Measurements from ENCODE around the gene EMB. TPM values are rescaled to one million over a fixed set of nuclear protein-coding genes. Genes with fewer than 3 reads are reported as not detected.
"Not testable (repeated sequence)": the region's sequence is repeated elsewhere in the genome, so short reads cannot be mapped to it uniquely, and the experiment has no call there.

The EMB gene
- total RNA-seq, 1 donor from 2014 or later, result 27.5 TPM

- H3K4me3 Mint-ChIP-seq (ENCODE audit: unreplicated experiment), result no peak overlapping the region
- peaks cover 6% of the 10 kb centered on the region for H3K27me3 Mint-ChIP-seq (ENCODE audit: unreplicated experiment)
- H3K27ac Mint-ChIP-seq (ENCODE audit: unreplicated experiment), result no peak overlapping the region
- DNase-seq (ENCODE audit: low spot score), result no peak
- H3K36me3 Mint-ChIP-seq (ENCODE audit: low read depth, unreplicated experiment), result peaks cover 21% of the 10 kb centered on the region
- no peaks in the 10 kb centered on the region for H3K4me1 Mint-ChIP-seq (ENCODE audit: unreplicated experiment)
- H3K9me3 Mint-ChIP-seq (ENCODE audit: unreplicated experiment), result peaks cover 32% of the 10 kb centered on the region
- TF ChIP-seq CTCF (IDR thresholded peaks at IDR 0.05; ENCODE audit: unreplicated experiment), result no peak
Measured at GRCh38 chr5:50365426-50366251, 75.4 kb downstream of the EMB start.

DNA sequence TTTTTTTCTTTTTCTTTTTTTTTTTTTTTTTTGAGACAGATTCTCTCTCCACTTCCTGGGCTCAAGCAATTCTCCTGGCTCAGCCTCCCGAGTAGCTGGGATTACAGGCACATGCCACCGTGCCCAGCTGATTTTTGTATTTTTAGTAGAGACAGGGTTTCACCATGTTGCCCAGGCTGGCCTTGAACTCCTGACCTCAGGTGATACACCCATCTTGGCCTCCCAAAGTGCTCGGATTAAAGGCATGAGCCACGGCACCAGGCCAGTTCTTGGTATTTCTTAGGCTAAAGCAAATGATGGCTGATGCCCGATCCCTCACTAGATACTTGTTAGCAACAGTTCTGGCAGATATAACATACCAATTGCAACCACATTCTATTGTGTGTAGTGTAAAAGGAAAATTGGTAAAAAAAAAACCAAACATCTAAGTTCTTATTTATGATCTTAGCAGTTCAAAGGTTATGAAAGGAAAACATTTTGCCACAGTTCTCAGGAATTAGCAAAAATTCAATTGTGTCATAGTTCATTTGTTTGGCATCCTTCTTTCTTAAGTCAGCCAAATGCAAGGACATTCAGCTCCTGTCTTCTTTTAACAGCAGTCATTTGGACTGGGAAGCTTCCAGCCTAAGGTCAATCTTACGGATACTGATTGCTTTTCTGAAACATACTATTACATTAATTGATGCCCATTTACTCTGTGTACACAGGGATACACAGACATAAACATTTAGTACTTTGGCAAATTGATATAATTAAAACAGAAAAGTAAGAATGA, 76.4 kb downstream of the EMB start:
- H3K27ac Mint-ChIP-seq (ENCODE audit: unreplicated experiment); H3K4me1 Mint-ChIP-seq (ENCODE audit: unreplicated experiment); H3K27me3 Mint-ChIP-seq (ENCODE audit: unreplicated experiment); H3K4me3 Mint-ChIP-seq (ENCODE audit: unreplicated experiment); DNase-seq (ENCODE audit: low spot score): not testable (repeated sequence)
- Mint-ChIP-seq H3K9me3 (ENCODE audit: unreplicated experiment) (peaks cover 25% of the 10 kb centered on the region), H3K36me3 (ENCODE audit: low read depth, unreplicated experiment) (peaks cover 13% of the 10 kb centered on the region)

GRCh38 chr5:50359187-50359586, 81.9 kb downstream of the EMB start:
- no peaks in the 10 kb centered on the region for H3K4me1 Mint-ChIP-seq (ENCODE audit: unreplicated experiment)
- H3K36me3 Mint-ChIP-seq (ENCODE audit: low read depth, unreplicated experiment), result no peaks in the 10 kb centered on the region

GRCh38 chr5:50352382-50352781, 88.7 kb downstream of the EMB start:
- H3K36me3 Mint-ChIP-seq (ENCODE audit: low read depth, unreplicated experiment), result no peaks in the 10 kb centered on the region
- TF ChIP-seq CTCF (IDR thresholded peaks at IDR 0.05; ENCODE audit: unreplicated experiment), result no peak
- no peaks in the 10 kb centered on the region for H3K4me1 Mint-ChIP-seq (ENCODE audit: unreplicated experiment)
- no peak for DNase-seq (ENCODE audit: low spot score)
- no peaks in the 10 kb centered on the region for H3K27me3 Mint-ChIP-seq (ENCODE audit: unreplicated experiment)
- no peak overlapping the region for H3K4me3 Mint-ChIP-seq (ENCODE audit: unreplicated experiment)
- H3K27ac Mint-ChIP-seq (ENCODE audit: unreplicated experiment), result no peak overlapping the region
- peaks cover 4% of the 10 kb centered on the region for H3K9me3 Mint-ChIP-seq (ENCODE audit: unreplicated experiment)

More at GRCh38 chr5:50359187-50359586, 81.9 kb downstream of the EMB start:
- no peak overlapping the region for H3K27ac Mint-ChIP-seq (ENCODE audit: unreplicated experiment)
- no peak for TF ChIP-seq CTCF (IDR thresholded peaks at IDR 0.05; ENCODE audit: unreplicated experiment)
- no peaks in the 10 kb centered on the region for H3K27me3 Mint-ChIP-seq (ENCODE audit: unreplicated experiment)
- DNase-seq (ENCODE audit: low spot score), result no peak
- no peaks in the 10 kb centered on the region for H3K9me3 Mint-ChIP-seq (ENCODE audit: unreplicated experiment)
- no peak overlapping the region for H3K4me3 Mint-ChIP-seq (ENCODE audit: unreplicated experiment)

Other genes starting within 250 kb of the EMB start
- 13.6 TPM for gene PARP8, start 225.3 kb upstream of the EMB start, total RNA-seq (ENCODE audit: unreplicated experiment)